ENCODE results near the gene TMSB4X.
"Not testable (repeated sequence)": the region's sequence is repeated elsewhere in the genome, so short reads cannot be mapped to it uniquely, and the experiment has no call there.

TMSB4X gene

GRCh38 chrX:13009273-13009672 lies 34.4 kb downstream of the TMSB4X start:
- no peak for DNase-seq
- intact Hi-C loops (cut with DNase I), result no loop called here

- intact Hi-C loops (cut with DNase I), result no loop called here
- DNase-seq, result no peak
Observed at GRCh38 chrX:13009844-13010243, 34.9 kb downstream of the TMSB4X start.

- DNase-seq, result no peak
- intact Hi-C loops (cut with DNase I), result no loop called here
Observed at GRCh38 chrX:13010546-13010945, 35.6 kb downstream of the TMSB4X start.

GRCh38 chrX:13013363-13014110 lies 38.6 kb downstream of the TMSB4X start:
- intact Hi-C loops (cut with DNase I), result no loop called here
- peak in 11 of 42 donors; percentile 5 to 48 (median 30) for DNase-seq

GRCh38 chrX:13014111-13015096 lies 39.5 kb downstream of the TMSB4X start:
- intact Hi-C loops (cut with DNase I), result no loop called here
- DNase-seq, result no peak

- no peak for DNase-seq
- intact Hi-C loops (cut with DNase I), result no loop called here
Observed at GRCh38 chrX:13015536-13016236, 40.8 kb downstream of the TMSB4X start.

- DNase-seq; intact Hi-C loops (cut with DNase I): not testable (repeated sequence)
Observed at GRCh38 chrX:13016731-13017130, 41.8 kb downstream of the TMSB4X start.

GRCh38 chrX:13022926-13023325 lies 48.0 kb downstream of the TMSB4X start:
- intact Hi-C loops (cut with DNase I), result no loop called here
- no peak for DNase-seq

- intact Hi-C loops (cut with DNase I), result no loop called here
- no peak for DNase-seq
Observed at GRCh38 chrX:13023567-13023966, 48.7 kb downstream of the TMSB4X start.

- intact Hi-C loops (cut with DNase I), result no loop called here
- DNase-seq, result no peak
Observed at GRCh38 chrX:13023979-13024378, 49.1 kb downstream of the TMSB4X start.

GRCh38 chrX:13024986-13025385 lies 50.1 kb downstream of the TMSB4X start:
- intact Hi-C loops (cut with DNase I), result no loop called here
- no peak for DNase-seq
